ENCODE data around the gene MED13L.
"Not testable (repeated sequence)": the region's sequence is repeated elsewhere in the genome, so short reads cannot be mapped to it uniquely, and the experiment has no call there.

The MED13L gene

DNA sequence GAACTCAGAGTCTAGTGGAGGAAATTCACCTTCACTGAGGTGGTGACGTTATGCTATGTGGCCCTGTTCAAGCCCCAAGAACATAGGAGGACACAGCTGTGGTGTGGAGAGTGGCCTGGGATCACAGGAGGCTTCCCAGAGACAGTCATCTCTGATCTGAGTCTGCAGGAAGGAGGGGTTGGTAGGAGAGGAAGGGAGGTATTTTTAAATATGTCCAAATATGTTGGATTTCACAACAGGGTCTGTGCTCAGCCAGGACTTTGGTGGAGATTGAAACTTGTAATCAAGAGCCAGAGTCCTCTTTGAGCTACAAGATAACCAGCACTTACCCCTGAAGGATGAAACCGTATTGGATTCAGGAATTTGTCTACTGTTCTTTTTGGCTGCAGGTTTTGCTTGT is 26.4 kb upstream of the MED13L start:
- no peak for DNase-seq (ENCODE audit: low spot score)

DNA sequence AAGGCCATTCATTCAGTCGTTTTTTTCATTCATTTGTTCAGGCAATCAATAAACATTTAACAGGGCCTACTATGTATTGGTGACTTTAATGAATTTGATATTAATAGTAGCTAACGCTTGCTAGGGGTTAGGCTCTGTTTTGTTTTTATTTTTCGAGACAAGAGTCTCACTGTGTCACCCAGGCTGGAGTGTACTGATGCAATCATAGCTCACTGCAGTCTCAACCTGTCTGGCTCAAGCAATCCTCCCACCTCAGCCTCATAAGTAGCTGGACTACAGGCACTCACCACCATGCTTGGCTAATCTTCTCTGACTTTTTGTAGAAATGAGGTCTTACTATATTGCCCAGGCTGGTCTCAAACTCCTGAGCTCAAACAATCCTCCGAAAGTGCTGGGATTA is 25.6 kb upstream of the MED13L start:
- no peak for DNase-seq (ENCODE audit: low spot score)

GRCh38 chr12:116302166-116303058 is 24.9 kb upstream of the MED13L start:
- DNase-seq (ENCODE audit: low spot score) = no peak

- DNase-seq (ENCODE audit: low spot score) = no peak
Observed at GRCh38 chr12:116301621-116302020, 24.1 kb upstream of the MED13L start.

DNA sequence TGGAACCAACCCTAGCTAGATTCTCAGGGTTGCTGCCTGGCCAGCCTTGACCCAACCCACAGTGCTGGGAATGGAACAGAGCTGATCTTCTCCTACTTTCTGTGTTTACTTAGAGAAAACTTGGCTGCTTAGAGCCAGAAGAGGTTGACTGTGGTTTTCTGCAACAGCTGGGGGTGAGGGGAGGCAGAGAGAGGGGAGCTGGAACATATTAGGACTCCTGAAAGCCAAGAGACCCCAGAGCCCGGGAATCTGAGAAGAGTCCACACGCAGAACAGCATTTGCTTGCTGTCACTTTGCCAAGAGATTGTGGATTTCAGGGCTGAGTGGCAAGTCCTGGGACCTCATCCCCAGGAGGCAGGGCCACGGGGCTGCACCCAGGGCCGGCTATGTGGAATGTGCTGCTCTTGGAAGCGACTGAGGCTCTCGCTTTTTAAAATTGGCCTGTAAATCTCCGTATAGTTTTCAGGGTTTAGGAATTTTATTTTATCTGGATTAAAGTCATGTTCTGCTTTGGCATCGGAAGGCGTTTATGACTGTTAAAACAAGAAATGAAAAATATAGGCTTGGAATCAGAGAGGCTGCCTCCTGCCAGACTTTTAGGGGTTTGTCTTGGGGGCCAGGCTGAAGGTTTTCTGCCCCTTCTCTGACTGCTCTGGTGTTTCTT is 22.3 kb upstream of the MED13L start:
- DNase-seq (ENCODE audit: low spot score) = no peak

DNA sequence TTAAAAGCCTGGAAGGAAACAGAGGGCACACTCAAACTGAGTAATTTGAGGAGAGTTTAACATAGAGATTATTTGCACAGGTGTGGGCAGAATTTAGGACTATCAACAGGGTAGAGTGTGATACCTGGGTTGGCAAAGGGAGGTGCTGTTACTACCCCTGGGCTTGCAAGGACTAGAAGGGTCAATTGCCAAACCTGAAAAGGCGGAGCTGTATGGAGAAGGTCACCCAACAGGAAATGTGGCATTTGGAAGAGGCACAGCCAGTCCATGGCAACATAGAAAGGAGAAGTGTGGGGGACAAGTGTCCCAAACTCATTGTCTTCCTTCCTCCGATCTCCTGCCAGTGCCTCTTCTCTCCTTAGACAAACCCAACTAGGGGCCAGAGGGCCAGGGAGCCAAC is 21.6 kb upstream of the MED13L start:
- DNase-seq (ENCODE audit: low spot score) = no peak

DNA sequence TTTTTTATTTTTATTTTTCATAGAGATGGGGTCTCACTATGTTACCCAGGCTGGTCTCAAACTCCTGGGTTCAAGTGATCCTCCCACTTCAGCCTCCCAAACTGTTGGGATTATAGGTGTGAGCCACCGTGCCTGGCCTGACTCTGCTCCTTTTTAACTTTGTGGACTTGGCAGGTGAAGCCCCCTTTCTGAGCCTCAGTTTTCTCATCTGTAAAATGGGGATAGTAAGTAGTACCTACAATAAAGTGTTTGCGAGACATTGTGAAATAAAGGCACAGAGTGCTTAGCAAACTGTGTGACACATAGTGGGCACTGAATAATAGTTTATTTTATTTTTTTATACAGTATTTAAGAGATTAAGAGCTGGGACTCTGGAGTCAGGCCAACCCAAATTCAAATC is 21.1 kb upstream of the MED13L start:
- DNase-seq (ENCODE audit: low spot score) = no peak

- no peak for DNase-seq (ENCODE audit: low spot score)
Observed at GRCh38 chr12:116297224-116297834, 19.8 kb upstream of the MED13L start.

- no peak for DNase-seq (ENCODE audit: low spot score)
Observed at GRCh38 chr12:116295327-116296263, 18.1 kb upstream of the MED13L start.

GRCh38 chr12:116294454-116295165 is 17.1 kb upstream of the MED13L start:
- DNase-seq (ENCODE audit: low spot score) = no peak

- DNase-seq (ENCODE audit: low spot score) = no peak
Observed at GRCh38 chr12:116293687-116294453, 16.4 kb upstream of the MED13L start.

GRCh38 chr12:116291218-116291617 is 13.7 kb upstream of the MED13L start:
- no peak for DNase-seq (ENCODE audit: low spot score)

- no peak for DNase-seq (ENCODE audit: low spot score)
Observed at GRCh38 chr12:116288735-116289134, 11.2 kb upstream of the MED13L start.

DNA sequence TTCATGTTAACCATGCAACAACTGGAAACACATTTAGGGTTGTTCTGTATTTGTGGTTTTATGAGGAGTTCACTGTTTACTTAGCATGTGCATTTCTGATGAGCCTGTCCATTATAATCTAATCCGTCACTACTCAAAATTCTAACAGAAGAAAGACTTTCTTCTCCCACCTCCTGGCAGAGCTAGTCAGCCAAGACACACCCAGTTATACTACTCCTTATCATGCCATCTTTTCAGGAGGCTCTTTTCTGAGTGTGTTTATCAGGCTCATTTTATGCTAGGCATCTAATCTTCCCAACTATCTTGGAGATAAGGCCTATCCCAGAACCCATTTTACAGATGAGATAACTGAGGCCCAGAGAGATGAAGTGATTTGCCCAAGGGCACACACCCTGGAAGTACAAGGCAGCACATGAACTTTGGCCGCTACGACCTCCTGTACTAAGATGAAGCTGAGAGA is 10.4 kb upstream of the MED13L start:
- DNase-seq (ENCODE audit: low spot score) = no peak

GRCh38 chr12:116284396-116284795 is 6.9 kb upstream of the MED13L start:
- no peak for DNase-seq (ENCODE audit: low spot score)

DNA sequence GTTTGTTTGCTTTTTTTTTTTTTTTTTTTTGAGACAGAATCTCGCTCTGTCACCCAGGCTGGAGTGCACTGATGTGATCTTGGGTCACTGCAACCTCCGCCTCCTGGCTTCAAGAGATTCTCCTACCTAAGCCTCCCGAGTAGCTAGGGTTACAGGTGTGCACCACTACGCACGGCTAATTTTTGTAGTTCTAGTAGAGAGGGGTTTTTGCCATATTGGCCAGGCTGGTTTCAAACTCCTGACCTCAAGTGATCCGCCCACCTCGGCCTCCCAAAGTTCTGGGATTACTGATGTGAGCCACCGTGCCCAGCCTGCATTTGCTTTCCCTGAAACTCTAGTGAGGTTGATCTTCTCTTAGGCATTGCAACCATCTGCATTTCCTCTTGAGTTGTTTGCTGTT is 6.4 kb upstream of the MED13L start:
- DNase-seq (ENCODE audit: low spot score) = not testable (repeated sequence)

- DNase-seq (ENCODE audit: low spot score) = no peak
Observed at GRCh38 chr12:116282371-116283286, 5.1 kb upstream of the MED13L start.

- no peak for DNase-seq (ENCODE audit: low spot score)
Observed at GRCh38 chr12:116280595-116281290, 3.2 kb upstream of the MED13L start.
